SH-SY5Y (cell line): ENCODE results near the gene PET100.

Experiments
- GATA2 ChIP-seq: IDR thresholded peaks from 2 replicates; pipeline ENCODE4 v1.6.1; 2011; ENCODE audit warnings: mild to moderate bottlenecking, low read depth, low read length
- GATA3 ChIP-seq: IDR thresholded peaks from 2 replicates; pipeline ENCODE4 v1.6.1; 2011; ENCODE audit warnings: low read depth, mild to moderate bottlenecking, low read length, moderate library complexity

The PET100 gene

DNA sequence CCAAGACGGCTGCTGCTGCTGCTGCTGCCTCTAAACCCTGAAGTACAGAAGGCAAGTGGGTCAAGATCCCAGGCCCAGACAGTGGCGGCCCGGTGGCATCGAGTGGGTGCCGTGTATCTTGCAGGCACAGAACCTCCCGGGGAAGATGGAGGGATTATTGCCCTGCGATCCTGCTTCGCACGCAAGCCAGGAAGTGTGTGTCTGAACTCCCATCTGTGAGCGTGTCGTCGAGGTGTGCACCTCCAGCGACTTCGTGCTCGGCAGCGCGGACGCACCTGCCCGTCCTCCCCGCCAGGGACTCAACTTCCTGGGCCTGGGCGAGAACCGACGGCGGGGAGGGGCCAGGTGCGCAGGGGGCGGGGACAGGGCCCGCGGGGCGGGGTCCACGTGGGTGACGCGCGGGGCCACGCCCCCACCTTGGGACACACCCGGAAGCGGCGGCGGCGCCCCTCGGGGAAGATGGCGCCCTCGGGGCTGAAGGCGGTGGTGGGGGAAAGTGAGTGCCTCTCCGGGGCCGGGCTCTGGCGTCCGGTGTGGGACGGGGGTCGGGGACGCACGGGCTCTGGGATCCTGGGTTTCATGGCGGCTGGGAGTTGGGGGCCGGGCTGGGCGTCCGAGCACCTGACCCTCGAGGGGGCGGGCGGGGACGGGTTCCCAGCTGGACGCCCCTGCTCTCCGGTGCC is 7.2 kb downstream of the PET100 start, which contains the start of gene STXBP2:
Gene STXBP2, plus strand, starts transcription at position 420 of the 683 bp plus-strand sequence. Its CDS starts 40 bp downstream, at position 460.
- TF ChIP-seq GATA3 (no peak), GATA2 (no peak)

- TF ChIP-seq GATA3 = no peak
- no peak for TF ChIP-seq GATA2
Observed at GRCh38 chr19:7637374-7638256, 8.0 kb downstream of the PET100 start.

- TF ChIP-seq GATA3 = no peak
- no peak for TF ChIP-seq GATA2
Observed at GRCh38 chr19:7638802-7639465, 9.3 kb downstream of the PET100 start.

DNA sequence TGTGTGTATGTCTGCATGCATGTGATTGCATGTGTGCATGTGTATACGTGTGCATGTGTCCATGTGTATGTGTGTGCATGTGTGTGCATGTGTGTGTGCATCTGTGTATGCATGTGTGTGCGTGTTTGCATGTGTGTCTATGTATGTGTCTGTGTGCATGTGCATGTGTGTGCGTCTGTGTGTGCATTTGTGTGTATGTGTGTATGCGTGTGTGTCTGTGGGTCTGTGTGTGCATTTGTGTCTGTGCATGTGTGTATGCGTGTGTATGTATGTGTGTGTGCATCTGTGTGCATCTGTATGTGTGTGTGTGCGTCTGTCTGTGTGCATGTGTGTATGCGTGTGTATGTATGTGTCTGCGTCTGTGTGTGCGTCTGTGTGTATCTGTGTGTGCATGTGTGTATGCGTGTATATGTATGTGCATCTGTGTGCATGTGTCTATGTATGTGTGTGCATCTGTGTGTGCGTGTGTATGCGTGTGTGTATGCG is 10.3 kb downstream of the PET100 start:
- TF ChIP-seq GATA2 (no peak), GATA3 (no peak)

- TF ChIP-seq GATA3 = no peak
Observed at GRCh38 chr19:7640803-7641202, 11.2 kb downstream of the PET100 start.

GRCh38 chr19:7641290-7642276 is 12.0 kb downstream of the PET100 start:
- no peak for TF ChIP-seq GATA3
- TF ChIP-seq GATA2 = no peak

DNA sequence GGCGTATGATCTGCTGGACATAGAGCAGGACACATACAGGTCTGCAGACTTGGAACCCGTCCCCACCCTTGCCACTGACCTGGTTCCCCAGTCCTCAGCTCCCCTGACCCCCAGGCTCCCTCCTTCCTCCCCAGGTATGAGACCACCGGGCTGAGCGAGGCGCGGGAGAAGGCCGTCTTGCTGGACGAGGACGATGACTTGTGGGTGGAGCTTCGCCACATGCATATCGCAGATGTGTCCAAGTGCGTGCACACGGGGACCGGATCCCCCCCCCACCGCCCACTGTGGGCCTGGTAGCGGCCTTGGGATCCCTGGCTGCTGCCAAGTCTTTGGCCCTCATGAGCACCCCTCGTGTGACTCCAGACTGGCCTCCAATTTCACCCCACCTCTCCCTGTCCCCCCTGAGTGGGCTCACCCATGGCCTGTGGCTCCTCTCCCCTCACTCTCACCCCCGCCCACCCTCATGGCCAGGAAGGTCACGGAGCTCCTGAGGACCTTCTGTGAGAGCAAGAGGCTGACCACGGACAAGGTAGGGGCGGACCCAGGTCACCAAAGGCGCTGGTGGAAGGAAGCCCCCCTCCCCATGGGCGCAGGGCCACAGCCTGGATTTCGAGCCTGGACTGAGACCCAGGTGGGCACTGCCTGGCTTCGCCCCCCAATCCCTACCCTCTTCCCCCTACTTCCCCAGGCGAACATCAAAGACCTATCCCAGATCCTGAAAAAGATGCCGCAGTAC is 12.9 kb downstream of the PET100 start:
- no peak for TF ChIP-seq GATA2
- TF ChIP-seq GATA3 = no peak

- TF ChIP-seq GATA3 (no peak), GATA2 (no peak)
Observed at GRCh38 chr19:7643031-7643415, 13.4 kb downstream of the PET100 start.

- TF ChIP-seq GATA2 = no peak
- TF ChIP-seq GATA3 = no peak
Observed at GRCh38 chr19:7644550-7644877, 14.9 kb downstream of the PET100 start.

DNA sequence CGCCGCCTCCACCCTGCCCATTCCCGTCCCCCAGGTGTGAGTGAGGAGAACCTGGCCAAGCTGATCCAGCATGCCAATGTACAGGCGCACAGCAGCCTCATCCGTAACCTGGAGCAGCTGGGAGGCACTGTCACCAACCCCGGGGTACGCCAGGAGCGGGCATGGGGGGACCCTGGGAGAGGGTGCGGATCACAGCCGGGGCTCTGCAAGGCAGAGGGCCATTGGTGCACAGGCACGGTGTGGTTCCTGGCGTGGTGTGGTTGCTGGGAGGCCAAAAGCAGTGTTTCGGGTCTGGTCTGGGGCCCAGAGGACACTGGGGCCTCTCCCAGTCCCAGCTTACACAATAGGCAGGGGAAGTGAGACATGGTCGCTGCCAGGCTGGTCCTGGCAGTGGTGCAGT is 15.6 kb downstream of the PET100 start:
- TF ChIP-seq GATA2 (no peak), GATA3 (no peak)

- no peak for TF ChIP-seq GATA2
- no peak for TF ChIP-seq GATA3
Observed at GRCh38 chr19:7645656-7646425, 16.2 kb downstream of the PET100 start.

GRCh38 chr19:7646426-7646700 is 16.8 kb downstream of the PET100 start:
- TF ChIP-seq GATA2 = no peak
- TF ChIP-seq GATA3 = no peak

DNA sequence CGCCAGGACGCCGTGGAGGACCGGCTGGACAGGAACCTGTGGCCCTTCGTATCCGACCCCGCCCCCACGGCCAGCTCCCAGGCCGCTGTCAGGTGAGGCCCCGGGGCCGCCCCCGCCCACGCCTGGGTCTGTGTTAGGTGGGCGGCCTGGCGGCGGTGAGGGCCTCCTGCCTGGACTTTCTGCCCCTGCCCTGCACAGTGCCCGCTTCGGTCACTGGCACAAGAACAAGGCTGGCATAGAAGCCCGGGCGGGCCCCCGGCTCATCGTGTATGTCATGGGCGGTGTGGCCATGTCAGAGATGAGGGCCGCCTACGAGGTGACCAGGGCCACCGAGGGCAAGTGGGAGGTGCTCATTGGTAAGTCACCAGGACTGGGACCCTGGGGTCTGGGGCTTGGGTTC is 17.6 kb downstream of the PET100 start:
- TF ChIP-seq GATA2 (no peak), GATA3 (no peak)
